ENCODE measurements around the gene NMS.

NMS gene

DNA sequence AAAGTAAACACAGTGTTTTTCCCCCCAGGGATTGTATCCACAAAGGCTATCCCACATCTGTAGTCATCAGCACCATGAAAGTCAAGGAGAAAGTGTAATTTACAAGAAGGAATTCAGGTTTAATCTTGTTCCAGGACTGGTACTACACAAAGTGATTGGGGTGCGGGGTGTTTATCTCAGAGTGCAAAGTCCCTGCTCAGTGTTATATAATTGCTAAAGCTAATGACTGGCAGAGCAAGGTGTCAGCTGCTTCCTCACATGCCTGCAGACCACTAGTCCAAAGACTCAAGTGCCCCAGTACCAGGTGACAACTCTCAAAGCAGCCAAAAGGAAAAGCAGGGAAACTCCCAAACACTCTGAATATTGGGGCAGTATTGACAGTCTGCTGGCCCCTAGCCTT, 52.1 kb downstream of the NMS start:
- no peaks in the 10 kb centered on the region for H3K9me3 ChIP-seq (ENCODE audit: low read length)
- H2AFZ ChIP-seq (ENCODE audit: low read length): no peak overlapping the region
- no peak overlapping the region for H3K27ac ChIP-seq (ENCODE audit: low read depth, low read length, poor library complexity, severe bottlenecking)
- no peaks in the 10 kb centered on the region for H3K79me2 ChIP-seq (ENCODE audit: insufficient read depth, low read length)
- no peaks in the 10 kb centered on the region for H3K9me2 ChIP-seq (ENCODE audit: low read depth, low read length)
- H3F3A ChIP-seq (ENCODE audit: insufficient read depth, low read length): no peaks in the 10 kb centered on the region
- no peak for TF ChIP-seq EZH2 (IDR thresholded peaks at IDR 0.05; ENCODE audit: borderline replicate concordance, low read length)
- TF ChIP-seq, protein P1, sequence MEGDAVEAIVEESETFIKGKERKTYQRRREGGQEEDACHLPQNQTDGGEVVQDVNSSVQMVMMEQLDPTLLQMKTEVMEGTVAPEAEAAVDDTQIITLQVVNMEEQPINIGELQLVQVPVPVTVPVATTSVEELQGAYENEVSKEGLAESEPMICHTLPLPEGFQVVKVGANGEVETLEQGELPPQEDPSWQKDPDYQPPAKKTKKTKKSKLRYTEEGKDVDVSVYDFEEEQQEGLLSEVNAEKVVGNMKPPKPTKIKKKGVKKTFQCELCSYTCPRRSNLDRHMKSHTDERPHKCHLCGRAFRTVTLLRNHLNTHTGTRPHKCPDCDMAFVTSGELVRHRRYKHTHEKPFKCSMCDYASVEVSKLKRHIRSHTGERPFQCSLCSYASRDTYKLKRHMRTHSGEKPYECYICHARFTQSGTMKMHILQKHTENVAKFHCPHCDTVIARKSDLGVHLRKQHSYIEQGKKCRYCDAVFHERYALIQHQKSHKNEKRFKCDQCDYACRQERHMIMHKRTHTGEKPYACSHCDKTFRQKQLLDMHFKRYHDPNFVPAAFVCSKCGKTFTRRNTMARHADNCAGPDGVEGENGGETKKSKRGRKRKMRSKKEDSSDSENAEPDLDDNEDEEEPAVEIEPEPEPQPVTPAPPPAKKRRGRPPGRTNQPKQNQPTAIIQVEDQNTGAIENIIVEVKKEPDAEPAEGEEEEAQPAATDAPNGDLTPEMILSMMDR (IDR thresholded peaks at IDR 0.05; ENCODE audit: low read length): no peak
- H3K27me3 ChIP-seq (ENCODE audit: insufficient read depth, low read length): peaks cover 3% of the 10 kb centered on the region; the same call in 1 of the 2 replicates
- H3K4me2 ChIP-seq (ENCODE audit: low read length): no peak overlapping the region
- no peak overlapping the region for H3K4me3 ChIP-seq (ENCODE audit: low read depth, low read length, poor library complexity, severe bottlenecking)
- H3K4me1 ChIP-seq (ENCODE audit: insufficient read depth, low read length, severe bottlenecking): no peaks in the 10 kb centered on the region
- H3K9ac ChIP-seq (ENCODE audit: low read length): no peak overlapping the region
- no peaks in the 10 kb centered on the region for H3K36me3 ChIP-seq (ENCODE audit: insufficient read depth, low read length)
- no peaks in the 10 kb centered on the region for H4K20me1 ChIP-seq (ENCODE audit: insufficient read depth, low read length)

DNA sequence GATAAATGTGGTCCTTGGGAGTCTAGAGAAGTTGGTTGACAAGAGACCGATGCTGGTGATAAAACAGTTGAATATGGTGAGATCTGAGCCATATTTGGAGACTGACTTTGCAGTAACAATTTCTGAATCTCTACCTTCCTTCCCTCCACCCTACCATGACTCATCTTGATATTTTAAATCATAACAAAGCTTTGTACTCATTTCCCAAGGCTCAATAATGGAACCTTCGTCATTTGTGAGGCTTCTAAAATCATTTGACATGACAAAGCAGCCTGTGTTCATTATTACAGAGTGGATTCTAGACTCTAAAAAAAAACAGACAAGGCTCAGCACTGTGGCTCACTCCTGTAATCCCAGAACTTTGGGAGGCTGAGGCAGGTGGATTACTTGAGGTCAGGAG, 54.0 kb downstream of the NMS start:
- no peaks in the 10 kb centered on the region for H3K9me3 ChIP-seq (ENCODE audit: low read length)
- H3K9ac ChIP-seq (ENCODE audit: low read length): no peak overlapping the region
- TF ChIP-seq, protein P1 (IDR thresholded peaks at IDR 0.05; ENCODE audit: low read length): no peak
- TF ChIP-seq EZH2 (IDR thresholded peaks at IDR 0.05; ENCODE audit: borderline replicate concordance, low read length): no peak
- peaks cover 3% of the 10 kb centered on the region; the same call in 1 of the 2 replicates for H3K27me3 ChIP-seq (ENCODE audit: insufficient read depth, low read length)
- H3K4me2 ChIP-seq (ENCODE audit: low read length): no peak overlapping the region
- no peaks in the 10 kb centered on the region for H3K79me2 ChIP-seq (ENCODE audit: insufficient read depth, low read length)
- no peaks in the 10 kb centered on the region for H3F3A ChIP-seq (ENCODE audit: insufficient read depth, low read length)
- no peak overlapping the region for H3K27ac ChIP-seq (ENCODE audit: low read depth, low read length, poor library complexity, severe bottlenecking)
- no peaks in the 10 kb centered on the region for H3K9me2 ChIP-seq (ENCODE audit: low read depth, low read length)
- no peak overlapping the region for H2AFZ ChIP-seq (ENCODE audit: low read length)
- no peak overlapping the region for H3K4me3 ChIP-seq (ENCODE audit: low read depth, low read length, poor library complexity, severe bottlenecking)
- H3K4me1 ChIP-seq (ENCODE audit: insufficient read depth, low read length, severe bottlenecking): no peaks in the 10 kb centered on the region
- no peaks in the 10 kb centered on the region for H3K36me3 ChIP-seq (ENCODE audit: insufficient read depth, low read length)
- H4K20me1 ChIP-seq (ENCODE audit: insufficient read depth, low read length): no peaks in the 10 kb centered on the region

DNA sequence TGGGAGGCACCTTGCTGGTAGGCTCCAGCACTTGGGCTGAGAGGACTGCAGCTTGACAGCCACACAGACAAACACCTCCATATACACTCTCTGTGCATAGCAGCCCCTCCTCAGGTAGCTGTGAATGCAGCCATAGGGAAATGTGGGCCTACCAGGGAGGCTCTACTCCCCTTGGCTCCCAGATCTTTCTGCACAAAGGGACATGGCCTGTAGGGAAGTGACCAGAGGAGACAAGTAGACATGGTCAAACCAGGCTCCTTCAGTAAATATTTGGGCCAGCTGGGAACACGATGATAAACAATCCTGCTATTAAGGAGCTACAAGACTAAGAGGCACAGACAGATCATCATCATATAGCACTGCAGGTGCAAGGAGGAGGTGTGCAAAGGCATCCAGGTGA, 56.6 kb downstream of the NMS start:
- Histone ChIP-seq H2AFZ (ENCODE audit: low read length) (no peak overlapping the region), H3K9me2 (ENCODE audit: low read depth, low read length) (no peaks in the 10 kb centered on the region), H3K4me2 (ENCODE audit: low read length) (no peak overlapping the region), H3F3A (ENCODE audit: insufficient read depth, low read length) (no peaks in the 10 kb centered on the region), H3K36me3 (ENCODE audit: insufficient read depth, low read length) (no peaks in the 10 kb centered on the region), H3K4me1 (ENCODE audit: insufficient read depth, low read length, severe bottlenecking) (no peaks in the 10 kb centered on the region), H3K27me3 (ENCODE audit: insufficient read depth, low read length) (peaks cover 3% of the 10 kb centered on the region; the same call in 1 of the 2 replicates), H3K79me2 (ENCODE audit: insufficient read depth, low read length) (no peaks in the 10 kb centered on the region), H3K27ac (ENCODE audit: low read depth, low read length, poor library complexity, severe bottlenecking) (no peak overlapping the region), H4K20me1 (ENCODE audit: insufficient read depth, low read length) (no peaks in the 10 kb centered on the region), H3K9ac (ENCODE audit: low read length) (no peak overlapping the region), H3K9me3 (ENCODE audit: low read length) (no peaks in the 10 kb centered on the region), H3K4me3 (ENCODE audit: low read depth, low read length, poor library complexity, severe bottlenecking) (no peak overlapping the region)
- TF ChIP-seq, protein P1 (IDR thresholded peaks at IDR 0.05; ENCODE audit: low read length): no peak
- TF ChIP-seq EZH2 (IDR thresholded peaks at IDR 0.05; ENCODE audit: borderline replicate concordance, low read length): no peak
